Measurements from ENCODE around the gene UIMC1. TPM values are rescaled to one million over a fixed set of nuclear protein-coding genes. Genes with fewer than 3 reads are reported as not detected.

Gene UIMC1
- total and polyA plus RNA-seq, 2 of the 13 experiments (the other 11 are each of a cell fraction or from before 2014, with no cell fraction given), result 18.9 to 32.7 TPM

- CTCF ChIA-PET (ENCODE audit: low intra/inter-chr PET ratio, low total read pairs), result no interaction called here
- H3K9me3 ChIP-seq (ENCODE audit: low read length), result no peaks in the 10 kb centered on the region
- H3K79me2 ChIP-seq (ENCODE audit: insufficient read depth, low read length), result peaks cover 17% of the 10 kb centered on the region
- FAIRE-seq (no peak), DNase-seq (ENCODE audit: low spot score) (no peak), ATAC-seq (no peak)
- H3K4me3 ChIP-seq (replicated peaks in 1 of 3; ENCODE audit: insufficient read depth in 1 of 3, low read depth in 2 of 3, low read length in 3 of 3), result no peak overlapping the region
- H4K20me1 ChIP-seq (ENCODE audit: insufficient read depth, low read length), result no peaks in the 10 kb centered on the region
- in situ Hi-C loops (cut with HindIII; ENCODE audit: extremely low pct_ligation_motif_present, low pct_unique_long_range_greater_than_20kb) (no loop called here), intact Hi-C loops (cut with micrococcal nuclease; ENCODE audit: unreplicated experiment) (no loop called here)
- H3K27ac ChIP-seq (ENCODE audit: extremely low read length, insufficient read depth, low read length), result no peak overlapping the region
- no peak overlapping the region for H2AFZ ChIP-seq (ENCODE audit: low read length)
- H3K4me2 ChIP-seq (ENCODE audit: low read depth, low read length), result no peak overlapping the region
- POLR2A ChIA-PET, result no interaction called here
- peaks cover 7 to 21% of the 10 kb centered on the region in 2 experiments for H3K36me3 ChIP-seq (replicated peaks in 1 of 2; ENCODE audit: control insufficient read depth in 1 of 2, insufficient read depth in 2 of 2, low read length in 2 of 2)
- H3K4me1 ChIP-seq (ENCODE audit: insufficient read depth, low read length), result peaks cover 8% of the 10 kb centered on the region; the same call in 1 of the 2 replicates
- BruUV-seq (replicated peaks), result no TSS peak
- H3K9ac ChIP-seq (ENCODE audit: insufficient read depth, low read depth, low read length), result no peak overlapping the region
- 97% methylated on average over 5 of the region's 5 CpGs for WGBS (ENCODE audit: low lambda C conversion rate)
- H3K27me3 ChIP-seq (ENCODE audit: control insufficient read depth in 1 of 2, insufficient read depth in 2 of 2, low read length in 2 of 2), result no peaks in the 10 kb centered on the region; a peak in 1 of 5 replicates
- TF ChIP-seq SPEN (CRISPR knock-in tag; IDR thresholded peaks at IDR 0.05; ENCODE audit: low read depth), result no peak
- no peak for TF ChIP-seq ZKSCAN1 (IDR thresholded peaks at IDR 0.05; ENCODE audit: low read length)
- TF ChIP-seq, protein P1, sequence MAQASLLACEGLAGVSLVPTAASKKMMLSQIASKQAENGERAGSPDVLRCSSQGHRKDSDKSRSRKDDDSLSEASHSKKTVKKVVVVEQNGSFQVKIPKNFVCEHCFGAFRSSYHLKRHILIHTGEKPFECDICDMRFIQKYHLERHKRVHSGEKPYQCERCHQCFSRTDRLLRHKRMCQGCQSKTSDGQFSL (CRISPR knock-in tag; IDR thresholded peaks at IDR 0.05), result no peak
- TF ChIP-seq, protein P2, sequence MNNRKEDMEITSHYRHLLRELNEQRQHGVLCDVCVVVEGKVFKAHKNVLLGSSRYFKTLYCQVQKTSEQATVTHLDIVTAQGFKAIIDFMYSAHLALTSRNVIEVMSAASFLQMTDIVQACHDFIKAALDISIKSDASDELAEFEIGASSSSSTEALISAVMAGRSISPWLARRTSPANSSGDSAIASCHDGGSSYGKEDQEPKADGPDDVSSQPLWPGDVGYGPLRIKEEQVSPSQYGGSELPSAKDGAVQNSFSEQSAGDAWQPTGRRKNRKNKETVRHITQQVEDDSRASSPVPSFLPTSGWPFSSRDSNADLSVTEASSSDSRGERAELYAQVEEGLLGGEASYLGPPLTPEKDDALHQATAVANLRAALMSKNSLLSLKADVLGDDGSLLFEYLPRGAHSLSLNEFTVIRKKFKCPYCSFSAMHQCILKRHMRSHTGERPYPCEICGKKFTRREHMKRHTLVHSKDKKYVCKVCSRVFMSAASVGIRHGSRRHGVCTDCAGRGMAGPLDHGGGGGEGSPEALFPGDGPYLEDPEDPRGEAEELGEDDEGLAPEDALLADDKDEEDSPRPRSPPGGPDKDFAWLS (CRISPR knock-in tag; IDR thresholded peaks at IDR 0.05; ENCODE audit: borderline replicate concordance), result no peak
- TF ChIP-seq HNRNPH1 (optimal IDR thresholded peaks at IDR 0.05; ENCODE audit: low read depth, low read length), result no peak
- TF ChIP-seq ZNF12 (CRISPR knock-in tag; IDR thresholded peaks at IDR 0.05), result no peak
- TF ChIP-seq ZNF772 (CRISPR knock-in tag; IDR thresholded peaks at IDR 0.05), result no peak
- TF ChIP-seq, protein P3, sequence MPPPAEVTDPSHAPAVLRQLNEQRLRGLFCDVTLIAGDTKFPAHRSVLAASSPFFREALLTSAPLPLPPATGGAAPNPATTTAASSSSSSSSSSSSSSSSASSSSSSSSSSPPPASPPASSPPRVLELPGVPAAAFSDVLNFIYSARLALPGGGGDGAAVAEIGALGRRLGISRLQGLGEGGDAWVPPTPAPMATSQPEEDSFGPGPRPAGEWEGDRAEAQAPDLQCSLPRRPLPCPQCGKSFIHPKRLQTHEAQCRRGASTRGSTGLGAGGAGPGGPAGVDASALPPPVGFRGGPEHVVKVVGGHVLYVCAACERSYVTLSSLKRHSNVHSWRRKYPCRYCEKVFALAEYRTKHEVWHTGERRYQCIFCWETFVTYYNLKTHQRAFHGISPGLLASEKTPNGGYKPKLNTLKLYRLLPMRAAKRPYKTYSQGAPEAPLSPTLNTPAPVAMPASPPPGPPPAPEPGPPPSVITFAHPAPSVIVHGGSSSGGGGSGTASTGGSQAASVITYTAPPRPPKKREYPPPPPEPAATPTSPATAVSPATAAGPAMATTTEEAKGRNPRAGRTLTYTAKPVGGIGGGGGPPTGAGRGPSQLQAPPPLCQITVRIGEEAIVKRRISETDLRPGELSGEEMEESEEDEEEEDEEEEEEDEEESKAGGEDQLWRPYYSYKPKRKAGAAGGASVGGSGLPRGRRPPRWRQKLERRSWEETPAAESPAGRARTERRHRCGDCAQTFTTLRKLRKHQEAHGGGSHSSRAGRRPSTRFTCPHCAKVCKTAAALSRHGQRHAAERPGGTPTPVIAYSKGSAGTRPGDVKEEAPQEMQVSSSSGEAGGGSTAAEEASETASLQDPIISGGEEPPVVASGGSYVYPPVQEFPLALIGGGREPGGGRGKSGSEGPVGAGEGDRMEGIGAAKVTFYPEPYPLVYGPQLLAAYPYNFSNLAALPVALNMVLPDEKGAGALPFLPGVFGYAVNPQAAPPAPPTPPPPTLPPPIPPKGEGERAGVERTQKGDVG (CRISPR knock-in tag; IDR thresholded peaks at IDR 0.05; ENCODE audit: borderline replicate concordance), result no peak
- TF ChIP-seq ZNF318 (CRISPR knock-in tag; IDR thresholded peaks at IDR 0.05), result no peak
- no peak for TF ChIP-seq ZFP82 (CRISPR knock-in tag; IDR thresholded peaks at IDR 0.05; ENCODE audit: borderline replicate concordance)
Measured at GRCh38 chr5:177036921-177037320, 30.3 kb upstream of the UIMC1 start.
